Gastrocnemius medialis (tissue), 4 donors: ENCODE results near the gene ARVCF. TPM values are rescaled to one million over a fixed set of nuclear protein-coding genes. Genes with fewer than 3 reads are reported as not detected.
A peak's percentile ranks its signal among the peaks of the same experiment; 100 is the strongest.

Experiments used
- ATAC-seq, 2 donors: fragments of 150-250 bp; one replicate each; pipeline ENCODE4 v1.9.1; 2016
- DNase-seq, 2 donors: peaks; one replicate each; pipeline ENCODE4 v3.0.0-alpha.2; 2019
- H3K27ac ChIP-seq, 4 donors: fragments of 200-600 bp; sonication (generic); 1 replicate in 1 of 4; 2 replicates in 3 of 4; pipeline ENCODE4 v1.5.1; 2016 to 2018; ENCODE audit warnings: mild to moderate bottlenecking in 2 of 4, moderate library complexity in 1 of 4
- H3K27me3 ChIP-seq, 3 donors: fragments of 200-600 bp; sonication (generic) in 2 of 3; 1 replicate in 1 of 3; 2 replicates in 2 of 3; pipeline versions ENCODE4 v1.5.1 to v1.6.0; 2016 to 2019; ENCODE audit warnings: mild to moderate bottlenecking in 1 of 3, moderate library complexity in 1 of 3
- H3K36me3 ChIP-seq, 2 donors: fragments of 200-600 bp; sonication (generic) in 1 of 2; one replicate each; pipeline ENCODE4 v1.5.1; 2017 to 2018
- H3K4me1 ChIP-seq, 2 donors: fragments of 200-600 bp; sonication (generic) in 1 of 2; one replicate each; pipeline ENCODE4 v1.5.1; 2016 to 2017; ENCODE audit warnings: mild to moderate bottlenecking in 2 of 2
- H3K4me3 ChIP-seq, 4 donors: fragments of 200-600 bp; sonication (generic) in 3 of 4; 1 replicate in 1 of 4; 2 replicates in 3 of 4; pipeline ENCODE4 v1.5.1; 2016 to 2019; ENCODE audit warnings: mild to moderate bottlenecking in 2 of 4
- H3K9me3 ChIP-seq, 3 donors: fragments of 200-600 bp; sonication (generic) in 2 of 3; 1 replicate in 1 of 3; 2 replicates in 2 of 3; pipeline ENCODE4 v1.5.1; 2016 to 2019
- CTCF ChIP-seq, 5 experiments: fragments of 450-650 bp in 3 of 5; fragments of 200-600 bp in 2 of 5; sonication (generic) in 2 of 5; IDR thresholded peaks in 4 of 5; conservative IDR thresholded peaks in 1 of 5; 1 replicate in 4 of 5; 2 replicates in 1 of 5; pipeline ENCODE4 v1.5.1; 2016 to 2019; ENCODE audit warnings: antibody characterized with exemption in 5 of 5, mild to moderate bottlenecking in 3 of 5, moderate library complexity in 3 of 5
- POLR2A ChIP-seq, 2 donors: fragments of 450-650 bp; IDR thresholded peaks; one replicate each; pipeline ENCODE4 v1.6.1; 2017; ENCODE audit warnings: antibody characterized with exemption in 2 of 2, mild to moderate bottlenecking in 2 of 2, moderate library complexity in 2 of 2
- in situ Hi-C, 4 donors: fragments of 200-750 bp; cut with MboI; loops; one replicate each; pipeline versions ENCODE4 v1.15.0 to v1.8.0; 2017; ENCODE audit warnings: low sequenced_read_pairs in 4 of 4
- intact Hi-C: fragments of 100-400 bp; cut with DNase I; formaldehyde crosslinking; loops from one replicate; pipeline ENCODE4 v1.15.1; 2023; ENCODE audit warnings: low total_unique reads
- total RNA-seq, 4 donors: library from RNA; depleted of rRNA; stranded (reverse); fragments of >200 nt; gene quantifications; one replicate each; pipeline versions ENCODE4 v1.1.0 to v1.2.3, GENCODE V29; 2016

Gene ARVCF
- total RNA-seq, 4 donors from 2014 or later = 6.9 to 19.6 (median 18.0) TPM

GRCh38 chr22:19998232-19998951 lies 18.2 kb downstream of the ARVCF start:
- TF ChIP-seq POLR2A (IDR thresholded peaks at IDR 0.05) (no peak), CTCF (IDR thresholded peaks at IDR 0.05 in 4 of 5, conservative IDR thresholded peaks at IDR 0.05 in 1 of 5) (no peak)
- intact Hi-C loops (no loop called here), in situ Hi-C loops (no loop called here)
- no peaks in the 10 kb centered on the region for H3K36me3 ChIP-seq
- H3K9me3 ChIP-seq = no peaks in the 10 kb centered on the region
- ATAC-seq (no peak), DNase-seq (no peak)
- H3K27me3 ChIP-seq = no peaks in the 10 kb centered on the region
- no peak overlapping the region for H3K4me3 ChIP-seq
- no peak overlapping the region for H3K27ac ChIP-seq
- peaks cover 10 to 25% of the 10 kb centered on the region in 2 donors for H3K4me1 ChIP-seq

- in situ Hi-C loops (no loop called here), intact Hi-C loops (no loop called here)
- Histone ChIP-seq H3K4me1 (peaks cover 10 to 25% of the 10 kb centered on the region in 2 donors), H3K9me3 (no peaks in the 10 kb centered on the region), H3K27ac (no peak overlapping the region), H3K4me3 (no peak overlapping the region), H3K27me3 (no peaks in the 10 kb centered on the region), H3K36me3 (no peaks in the 10 kb centered on the region)
- DNase-seq (no peak), ATAC-seq (no peak)
- TF ChIP-seq POLR2A (IDR thresholded peaks at IDR 0.05) (no peak), CTCF (IDR thresholded peaks at IDR 0.05 in 4 of 5, conservative IDR thresholded peaks at IDR 0.05 in 1 of 5) (no peak)
These were observed 18.9 kb downstream of the ARVCF start for GRCh38 chr22:19997561-19998231.

- no peak overlapping the region for H3K4me3 ChIP-seq
- H3K36me3 ChIP-seq = no peaks in the 10 kb centered on the region
- TF ChIP-seq POLR2A (IDR thresholded peaks at IDR 0.05) (no peak), CTCF (IDR thresholded peaks at IDR 0.05 in 4 of 5, conservative IDR thresholded peaks at IDR 0.05 in 1 of 5) (no peak)
- H3K27me3 ChIP-seq = no peaks in the 10 kb centered on the region
- no peaks in the 10 kb centered on the region for H3K9me3 ChIP-seq
- no peak for DNase-seq
- H3K27ac ChIP-seq = no peak overlapping the region
- in situ Hi-C loops (no loop called here), intact Hi-C loops (no loop called here)
- H3K4me1 ChIP-seq = peaks cover 10 to 26% of the 10 kb centered on the region in 2 donors
- no peak for ATAC-seq
These were observed 19.8 kb downstream of the ARVCF start for GRCh38 chr22:19996694-19997384.

- Histone ChIP-seq H3K9me3 (no peaks in the 10 kb centered on the region), H3K36me3 (no peaks in the 10 kb centered on the region), H3K4me1 (peaks cover 10 to 30% of the 10 kb centered on the region in 2 donors), H3K27me3 (no peaks in the 10 kb centered on the region), H3K27ac (no peak overlapping the region), H3K4me3 (no peak overlapping the region)
- no peak for DNase-seq
- ATAC-seq = peak in 1 of 2 donors; percentile 22
- TF ChIP-seq CTCF (IDR thresholded peaks at IDR 0.05 in 4 of 5, conservative IDR thresholded peaks at IDR 0.05 in 1 of 5) (no peak), POLR2A (IDR thresholded peaks at IDR 0.05) (no peak)
- in situ Hi-C loops = no loop called here
- intact Hi-C loops = no loop called here
These were observed 20.8 kb downstream of the ARVCF start for GRCh38 chr22:19995611-19996339.
